T-helper 22 cell (primary cell): ENCODE data around the gene FRA10AC1.

Experiments
- DNase-seq: peaks from one replicate; pipeline ENCODE4 v3.0.0-alpha.2; 2020; ENCODE audit warnings: low read depth

The FRA10AC1 gene, protein sequence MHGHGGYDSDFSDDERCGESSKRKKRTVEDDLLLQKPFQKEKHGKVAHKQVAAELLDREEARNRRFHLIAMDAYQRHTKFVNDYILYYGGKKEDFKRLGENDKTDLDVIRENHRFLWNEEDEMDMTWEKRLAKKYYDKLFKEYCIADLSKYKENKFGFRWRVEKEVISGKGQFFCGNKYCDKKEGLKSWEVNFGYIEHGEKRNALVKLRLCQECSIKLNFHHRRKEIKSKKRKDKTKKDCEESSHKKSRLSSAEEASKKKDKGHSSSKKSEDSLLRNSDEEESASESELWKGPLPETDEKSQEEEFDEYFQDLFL

DNA sequence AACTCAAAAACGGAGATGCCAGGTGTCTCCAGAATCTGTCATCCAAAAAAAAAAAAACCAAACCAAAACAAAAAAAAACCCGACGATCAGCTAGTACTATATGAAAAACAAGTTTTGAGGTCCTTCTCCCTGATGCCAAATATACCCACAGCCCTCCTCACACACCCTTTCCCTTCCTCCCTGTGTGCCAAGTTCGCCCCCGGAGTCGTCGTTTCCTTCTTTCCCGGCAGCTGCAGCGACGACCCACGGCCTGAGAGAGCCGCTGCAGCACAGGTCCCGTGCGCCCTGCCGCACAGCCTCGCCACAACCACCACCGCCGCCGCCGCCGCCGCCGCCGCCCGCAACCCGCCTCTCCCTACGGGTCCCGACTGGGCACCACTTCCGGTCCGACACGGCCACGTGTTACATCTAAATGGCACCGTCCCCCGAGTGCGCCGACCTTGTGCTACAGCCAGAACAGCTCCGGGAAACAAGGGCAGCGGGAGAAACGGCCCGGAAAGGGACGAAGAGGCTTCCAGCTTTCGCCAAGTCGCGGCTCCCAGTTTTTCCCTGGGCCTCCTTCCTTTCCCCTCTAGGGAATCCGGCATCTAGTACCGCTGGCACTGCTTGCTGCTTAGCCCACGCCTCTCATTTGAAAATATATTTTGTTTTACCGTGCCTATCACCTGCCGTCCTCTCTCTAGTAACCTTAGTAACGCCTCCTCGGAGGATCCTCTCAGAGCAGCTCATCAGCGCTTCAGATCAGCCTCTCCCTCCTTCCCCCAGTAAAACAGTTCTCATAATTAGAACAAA, at the start of gene FRA10AC1:
FRA10AC1 (minus strand) TSS at position 383 of the 792 bp plus-strand sequence. CDS start 2,486 bp downstream, outside the sequence.
- DNase-seq, result peak; percentile 73

- no peak for DNase-seq
These were observed 49.4 kb upstream of the FRA10AC1 start for GRCh38 chr10:93751832-93752231.

- DNase-seq, result no peak
These were observed 48.7 kb upstream of the FRA10AC1 start for GRCh38 chr10:93751124-93751523.

GRCh38 chr10:93749218-93749799, 46.9 kb upstream of the FRA10AC1 start:
- DNase-seq, result no peak

GRCh38 chr10:93746844-93747284, 44.5 kb upstream of the FRA10AC1 start:
- DNase-seq, result no peak

GRCh38 chr10:93745408-93746065, 43.1 kb upstream of the FRA10AC1 start:
- DNase-seq, result no peak

- DNase-seq, result no peak
These were observed 40.4 kb upstream of the FRA10AC1 start for GRCh38 chr10:93742633-93743349.

DNA sequence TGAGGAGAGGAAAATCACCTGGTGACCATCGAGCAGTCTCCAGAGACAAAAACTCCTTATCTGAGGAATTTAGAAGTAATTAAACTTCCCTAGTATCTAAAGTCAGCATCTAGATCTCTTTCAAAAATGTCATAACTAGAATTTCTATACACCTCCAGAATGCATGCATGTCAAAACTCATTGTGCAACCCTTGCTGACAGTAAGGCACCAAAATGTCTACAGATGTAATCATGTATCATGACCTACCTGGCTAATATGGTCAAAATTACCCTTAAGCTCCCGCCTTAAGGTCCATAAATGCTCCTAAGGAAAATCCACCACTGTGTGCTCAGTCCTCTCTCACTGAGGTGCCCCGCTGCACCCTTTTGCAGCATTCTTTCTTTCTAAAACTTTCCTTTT, 39.0 kb upstream of the FRA10AC1 start:
- no peak for DNase-seq

GRCh38 chr10:93726024-93726423, 23.6 kb upstream of the FRA10AC1 start:
- no peak for DNase-seq

DNA sequence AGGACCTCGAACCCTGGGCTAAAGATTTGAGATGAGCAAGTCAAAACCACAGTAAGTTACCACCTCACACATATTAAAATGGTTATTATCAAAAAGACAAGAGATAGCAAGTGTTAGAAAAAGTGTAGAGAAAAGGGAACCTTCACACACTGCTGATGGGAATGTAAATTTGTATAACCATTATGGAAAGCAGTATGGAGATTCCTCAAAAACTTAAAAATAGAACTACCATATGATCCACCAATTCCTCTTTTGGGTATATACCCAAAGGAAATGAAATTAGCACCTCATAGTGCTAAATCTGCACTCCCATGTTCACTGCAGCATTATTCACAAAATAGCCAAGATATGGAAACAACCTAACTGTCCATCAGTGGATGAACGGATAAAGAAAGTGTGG, 20.8 kb upstream of the FRA10AC1 start:
- no peak for DNase-seq

- no peak for DNase-seq
These were observed 20.2 kb upstream of the FRA10AC1 start for GRCh38 chr10:93722550-93722949.

DNA sequence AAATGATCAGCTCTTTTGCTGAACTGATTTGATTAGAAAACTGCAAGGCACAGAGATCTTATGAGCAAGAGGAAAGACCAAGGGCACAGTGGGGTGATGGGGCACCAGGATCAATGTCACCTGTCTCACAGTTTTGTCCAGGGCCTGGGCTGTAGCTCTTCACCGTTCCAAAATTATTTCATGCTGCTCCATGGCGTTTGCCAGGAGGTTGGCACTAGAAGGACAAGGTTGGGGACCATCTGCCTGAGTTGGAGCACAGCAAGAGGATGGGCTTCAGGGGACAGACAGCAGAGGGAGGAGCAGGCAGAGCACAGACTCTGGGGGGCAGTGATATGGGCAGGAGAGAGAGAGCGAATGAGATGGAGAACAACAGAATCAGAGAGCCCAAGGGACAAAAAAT, 17.5 kb upstream of the FRA10AC1 start:
- DNase-seq, result no peak

GRCh38 chr10:93718937-93719725, 16.7 kb upstream of the FRA10AC1 start:
- no peak for DNase-seq

DNA sequence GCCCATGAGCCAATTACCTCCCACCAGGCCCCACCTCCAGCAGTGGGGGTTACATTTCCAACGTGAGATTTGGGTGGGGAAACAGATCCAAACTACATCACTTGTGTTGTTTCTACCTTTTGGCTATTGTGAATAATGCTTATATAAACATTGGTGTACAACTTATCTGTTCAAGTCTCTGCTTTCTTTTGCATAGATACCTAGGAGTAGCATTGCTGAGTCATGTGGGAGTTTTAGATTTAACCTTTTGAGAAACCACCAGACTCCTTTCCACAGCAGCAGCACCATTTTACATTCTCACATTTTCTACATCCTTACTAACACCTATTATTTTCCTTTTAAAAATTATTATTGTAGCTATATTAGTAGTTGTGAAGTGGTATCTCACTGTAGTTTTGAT, 14.4 kb upstream of the FRA10AC1 start:
- DNase-seq, result no peak

DNA sequence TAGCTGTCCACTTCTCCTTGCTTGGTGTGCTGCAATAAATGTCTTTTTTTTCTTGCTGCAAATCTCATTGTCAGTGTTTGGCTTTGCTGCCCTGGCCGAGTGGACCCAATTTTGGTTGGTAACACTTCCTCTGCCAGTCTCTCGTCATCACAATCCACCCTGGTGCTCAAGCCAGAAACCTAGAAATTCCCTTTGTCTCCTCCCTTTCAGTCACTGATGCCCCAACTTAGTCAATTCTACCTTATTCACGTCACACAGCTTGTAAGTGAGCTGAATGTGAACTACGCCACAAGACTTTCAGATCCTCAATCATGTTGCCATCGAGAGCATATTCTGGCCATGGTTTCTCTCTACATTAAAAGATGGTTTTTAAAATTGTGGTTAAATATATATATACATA, 13.0 kb upstream of the FRA10AC1 start:
- DNase-seq, result no peak

DNA sequence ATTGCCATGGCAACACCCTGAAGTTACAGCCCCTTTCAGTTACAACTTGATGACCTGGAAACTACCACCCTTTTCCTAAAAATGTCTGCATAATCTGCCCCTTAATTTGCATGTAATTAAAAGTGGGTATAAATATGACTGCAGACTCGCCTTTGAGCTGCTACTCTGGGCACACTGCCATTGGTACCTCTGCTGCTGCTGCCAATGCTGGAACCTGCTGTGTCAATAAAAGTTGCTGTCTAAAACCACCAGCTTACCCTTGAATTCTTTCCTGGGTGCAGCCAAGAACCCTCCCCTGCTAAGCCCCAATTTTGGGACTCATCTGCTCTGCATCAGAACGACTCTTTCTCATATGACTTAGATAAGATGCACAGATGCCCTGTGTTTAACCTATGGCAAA, 10.2 kb upstream of the FRA10AC1 start:
- DNase-seq, result no peak

GRCh38 chr10:93711891-93712290, 9.5 kb upstream of the FRA10AC1 start:
- DNase-seq, result no peak

- DNase-seq, result no peak
These were observed 8.0 kb upstream of the FRA10AC1 start for GRCh38 chr10:93710333-93710909.

- DNase-seq, result no peak
These were observed 5.2 kb upstream of the FRA10AC1 start for GRCh38 chr10:93707623-93708022.

GRCh38 chr10:93704451-93704850, 2.1 kb upstream of the FRA10AC1 start:
- DNase-seq, result no peak

- DNase-seq, result no peak
These were observed 1.4 kb upstream of the FRA10AC1 start for GRCh38 chr10:93703841-93704240.
